H1 (cell line): ENCODE measurements around the gene ATP13A3. TPM values are rescaled to one million over a fixed set of nuclear protein-coding genes. Genes with fewer than 3 reads are reported as not detected.

Source experiments
- CTCF ChIA-PET: fragments of 300-600 bp; sonication (Branson Sonifier 250); formaldehyde crosslinking; loops from one replicate; lab custom pipeline; 2021; ENCODE audit not compliant: partially characterized antibody; lab: Charles Lee
- POLR2A ChIA-PET: fragments of 300-600 bp; sonication (Branson Sonifier 250); formaldehyde crosslinking; loops from one replicate; lab custom pipeline; 2021; ENCODE audit warnings: inconsistent platforms; ENCODE audit not compliant: partially characterized antibody; lab: Charles Lee
- DNase-seq, 2 experiments: peaks; one replicate each; pipeline versions ENCODE4 v3.0.0 to v3.0.0-alpha.2; 2010 to 2022; ENCODE audit warnings: low spot score in 2 of 2, low read depth in 1 of 2, mixed read lengths in 1 of 2
- FAIRE-seq: peaks from 2 replicates; lab custom pipeline; 2011; peaks lifted over from hg19 to GRCh38; lab: Jason Lieb, UNC
- H2AFZ ChIP-seq: 2 replicates; pipeline ENCODE4 v1.8.1; 2012; ENCODE audit warnings: low read length, inconsistent platforms
- H2AK5ac ChIP-seq: 2 replicates; pipeline ENCODE4 v1.6.1; 2013; ENCODE audit warnings: low read depth, low read length
- H2BK120ac ChIP-seq: replicated peaks from 2 replicates; pipeline ENCODE3; 2013; ENCODE audit warnings: low read depth, low read length, inconsistent platforms
- H2BK12ac ChIP-seq: 2 replicates; pipeline ENCODE4 v1.6.1; 2013; ENCODE audit warnings: low read depth, low read length
- H2BK15ac ChIP-seq: 2 replicates; pipeline ENCODE4 v1.6.1; 2013; ENCODE audit warnings: low read length
- H2BK20ac ChIP-seq: 2 replicates; pipeline ENCODE4 v1.6.1; 2013; ENCODE audit warnings: low read length
- H2BK5ac ChIP-seq: 2 replicates; pipeline ENCODE4 v1.6.1; 2013; ENCODE audit warnings: low read depth, low read length
- H3K14ac ChIP-seq: 2 replicates; pipeline ENCODE4 v1.6.1; 2013; ENCODE audit warnings: inconsistent platforms; ENCODE audit not compliant: insufficient read length
- H3K18ac ChIP-seq: 2 replicates; pipeline ENCODE4 v1.6.1; 2013; ENCODE audit warnings: low read length; ENCODE audit errors: extremely low read depth
- H3K23ac ChIP-seq: 2 replicates; pipeline ENCODE4 v1.6.1; 2013; ENCODE audit warnings: inconsistent platforms; ENCODE audit not compliant: insufficient read length
- H3K23me2 ChIP-seq: 2 replicates; pipeline ENCODE4 v1.6.1; 2013; ENCODE audit warnings: low read depth, low read length
- H3K27ac ChIP-seq: 2 replicates; pipeline ENCODE4 v1.6.1; 2011; ENCODE audit warnings: low read depth, low read length, inconsistent platforms
- H3K27me3 ChIP-seq, 4 experiments: replicated peaks in 1 of 4; 1 replicate in 1 of 4; 2 replicates in 3 of 4; pipeline versions ENCODE4 v1.6.1 to v1.8.1; 2011 to 2013; ENCODE audit warnings: low read length in 3 of 4, mild to moderate bottlenecking in 3 of 4, inconsistent platforms in 2 of 4, mixed read lengths in 2 of 4, moderate library complexity in 1 of 4; ENCODE audit not compliant: control insufficient read depth in 3 of 4, insufficient read depth in 3 of 4; ENCODE audit errors: extremely low read depth in 1 of 4
- H3K36me3 ChIP-seq, 4 experiments: 2 replicates each; pipeline versions ENCODE4 v1.6.1 to v1.8.1; 2011 to 2013; ENCODE audit warnings: mild to moderate bottlenecking in 4 of 4, low read length in 3 of 4, moderate library complexity in 2 of 4, control low read depth in 1 of 4, inconsistent platforms in 1 of 4; ENCODE audit not compliant: insufficient read depth in 4 of 4, control insufficient read depth in 2 of 4
- H3K4ac ChIP-seq: replicated peaks from 2 replicates; pipeline ENCODE3; 2013; ENCODE audit warnings: low read length, low read depth, mixed read lengths, inconsistent platforms; ENCODE audit not compliant: insufficient read length
- H3K4me1 ChIP-seq, 4 experiments: replicated peaks in 1 of 4; 1 replicate in 1 of 4; 2 replicates in 3 of 4; pipeline versions ENCODE4 v1.6.1 to v1.8.1; 2011 to 2013; ENCODE audit warnings: low read length in 3 of 4, inconsistent platforms in 2 of 4, mixed read lengths in 1 of 4; ENCODE audit not compliant: insufficient read depth in 4 of 4, control insufficient read depth in 3 of 4
- H3K4me2 ChIP-seq, 2 experiments: 2 replicates each; pipeline versions ENCODE4 v1.6.1 to v1.8.1; 2011 to 2013; ENCODE audit warnings: low read depth in 2 of 2, low read length in 2 of 2, control low read depth in 1 of 2, inconsistent platforms in 1 of 2, mild to moderate bottlenecking in 1 of 2; ENCODE audit not compliant: insufficient read depth in 1 of 2
- H3K4me3 ChIP-seq, 4 experiments: fragments of 200-600, 300-600 bp in 1 of 4; sonication (generic), shearing (Covaris generic), sonication (Bioruptor Twin) in 1 of 4; 2 replicates each; pipeline versions ENCODE4 v1.5.1 to v1.8.1; 2011 to 2016; ENCODE audit warnings: low read length in 4 of 4, low read depth in 3 of 4, control low read depth in 2 of 4, inconsistent platforms in 2 of 4, mild to moderate bottlenecking in 2 of 4, mixed read lengths in 1 of 4, moderate library complexity in 1 of 4; ENCODE audit not compliant: insufficient read depth in 2 of 4; ENCODE audit errors: extremely low read depth in 1 of 4
- H3K56ac ChIP-seq: replicated peaks from 2 replicates; pipeline ENCODE3; 2013; ENCODE audit warnings: low read depth, mild to moderate bottlenecking, mixed read lengths, low read length, inconsistent platforms; ENCODE audit not compliant: insufficient read length
- H3K79me1 ChIP-seq: 2 replicates; pipeline ENCODE4 v1.6.1; 2013; ENCODE audit warnings: low read depth, low read length, control low read depth
- H3K79me2 ChIP-seq, 2 experiments: 2 replicates each; pipeline versions ENCODE4 v1.6.1 to v1.8.1; 2012 to 2013; ENCODE audit warnings: low read length in 2 of 2, mild to moderate bottlenecking in 2 of 2, inconsistent platforms in 1 of 2; ENCODE audit not compliant: insufficient read depth in 2 of 2, control insufficient read depth in 1 of 2
- H3K9ac ChIP-seq, 4 experiments: replicated peaks in 1 of 4; 1 replicate in 1 of 4; 2 replicates in 3 of 4; pipeline versions ENCODE4 v1.6.1 to v1.8.1; 2011 to 2013; ENCODE audit warnings: low read depth in 3 of 4, low read length in 3 of 4, control low read depth in 2 of 4, mild to moderate bottlenecking in 2 of 4, moderate library complexity in 2 of 4, inconsistent platforms in 1 of 4; ENCODE audit errors: extremely low read depth in 1 of 4
- H3K9me3 ChIP-seq, 2 experiments: 2 replicates each; pipeline versions ENCODE4 v1.6.1 to v1.8.1; 2012 to 2013; ENCODE audit warnings: mild to moderate bottlenecking in 2 of 2, moderate library complexity in 2 of 2, control low read depth in 1 of 2, inconsistent platforms in 1 of 2, low read depth in 1 of 2, low read length in 1 of 2, mixed read lengths in 1 of 2; ENCODE audit not compliant: insufficient read depth in 2 of 2
- H4K20me1 ChIP-seq, 2 experiments: replicated peaks in 1 of 2; 2 replicates each; pipeline versions ENCODE3 to v1.8.1; 2011 to 2013; ENCODE audit warnings: inconsistent platforms in 2 of 2, low read length in 2 of 2, mild to moderate bottlenecking in 1 of 2; ENCODE audit not compliant: insufficient read depth in 2 of 2, control insufficient read depth in 1 of 2
- H4K5ac ChIP-seq: 2 replicates; pipeline ENCODE4 v1.6.1; 2013; ENCODE audit warnings: low read length, low read depth, mixed read lengths, inconsistent platforms; ENCODE audit not compliant: insufficient read length
- H4K8ac ChIP-seq: 2 replicates; pipeline ENCODE4 v1.8.0; 2013; ENCODE audit warnings: mild to moderate bottlenecking, moderate library complexity, low read length, inconsistent platforms; ENCODE audit not compliant: insufficient read depth; ENCODE audit errors: extremely low read depth
- H4K91ac ChIP-seq: replicated peaks from 2 replicates; pipeline ENCODE3; 2013; ENCODE audit warnings: low read length, mixed read lengths, inconsistent platforms; ENCODE audit not compliant: insufficient read length
- CREB1 ChIP-seq: IDR thresholded peaks from 2 replicates; pipeline ENCODE4 v1.6.1; 2012; ENCODE audit warnings: inconsistent platforms
- HDAC6 ChIP-seq: IDR thresholded peaks from one replicate; pipeline ENCODE4 v1.7.1; 2012; ENCODE audit warnings: low read depth, mild to moderate bottlenecking, inconsistent platforms, low read length, moderate library complexity
- RXRA ChIP-seq: IDR thresholded peaks from 2 replicates; pipeline ENCODE4 v1.6.1; 2011; ENCODE audit warnings: low read depth, mild to moderate bottlenecking, low read length, moderate library complexity; ENCODE audit not compliant: insufficient read depth
- SIN3A ChIP-seq, 2 experiments: IDR thresholded peaks in 1 of 2; conservative IDR thresholded peaks in 1 of 2; 2 replicates each; pipeline ENCODE4 v1.6.1; 2011 to 2012; ENCODE audit warnings: low read length in 2 of 2, improper control_type of control experiment in 1 of 2, low read depth in 1 of 2, mild to moderate bottlenecking in 1 of 2
- WGBS, 2 experiments: shearing (Covaris generic) in 1 of 2; methylation state at CpG; one replicate each; pipeline versions ENCODE4 v1.1.6 to v1.1.7; 2013 to 2015; ENCODE audit warnings: low lambda C conversion rate in 2 of 2, mixed read lengths in 2 of 2, inconsistent platforms in 1 of 2, low coverage in 1 of 2, missing lambda C conversion rate in 1 of 2; ENCODE audit not compliant: insufficient replicate concordance in 2 of 2, insufficient coverage in 1 of 2, insufficient read length in 1 of 2; ENCODE audit errors: extremely low coverage in 1 of 2, missing lambda C conversion rate in 1 of 2; 5-methylcytosine and 5-hydroxymethylcytosine counted together
- polyA plus RNA-seq, 7 experiments: library from polyadenylated mRNA; depleted of rRNA in 3 of 7; stranded (reverse) in 5 of 7; unstranded in 2 of 7; fragments of >200 nt in 5 of 7; fragments of 200-250 nt in 2 of 7; gene quantifications; 1 replicate in 5 of 7; 2 replicates in 1 of 7; 4 replicates in 1 of 7; pipeline versions ENCODE4 v1.2.1 to v1.2.3, GENCODE V29; 2011 to 2013; ENCODE audit warnings: missing spikeins in 2 of 7, mixed read lengths in 2 of 7
- total RNA-seq: library from RNA; stranded (reverse); fragmentation: NEBNext Ultra II Directional; extraction: Animal tissue kit (Norgen Biotek cat#: 25700); gene quantifications from 2 replicates; pipeline ENCODE4 v1.2.1, GENCODE V29; 2021

Gene ATP13A3
- total and polyA plus RNA-seq, 2 of the 8 experiments (the other 6 are each of a cell fraction or from before 2014, with no cell fraction given) = 18.6 to 92.2 TPM

DNA sequence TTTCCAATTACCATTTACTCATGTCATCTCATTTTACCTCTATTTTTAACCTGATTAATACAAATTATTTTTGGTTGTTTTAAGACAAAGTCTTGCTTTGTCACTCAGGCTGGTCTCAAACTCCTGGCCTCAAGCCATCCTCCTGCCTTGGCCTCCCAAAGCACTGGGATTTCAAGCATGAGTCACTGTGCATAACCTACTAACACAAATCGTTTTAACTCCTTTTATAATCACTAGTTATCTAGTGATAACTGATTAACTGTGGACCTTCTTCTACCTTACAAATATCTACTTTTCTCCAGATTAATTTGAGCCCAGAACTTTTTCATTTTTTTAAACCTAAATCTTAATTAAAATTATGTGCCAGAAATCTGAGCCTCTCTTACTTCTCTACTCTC, 4.6 kb downstream of the ATP13A3 start:
- H2AK5ac ChIP-seq = no peak overlapping the region
- H2BK12ac ChIP-seq = no peak overlapping the region
- no peak overlapping the region for H4K91ac ChIP-seq
- H2AFZ ChIP-seq = no peak overlapping the region
- peaks cover 0 to 2% (median 0%) of the 10 kb centered on the region in 4 experiments; a peak in 2 of 7 replicates for H3K4me1 ChIP-seq
- H3K4ac ChIP-seq = no peak overlapping the region
- H3K18ac ChIP-seq = no peak overlapping the region
- POLR2A ChIA-PET = no interaction called here
- 85% methylated on average over 1 of the region's 1 CpG; no CpG with 5 or more reads in 1 of the 2 experiments for WGBS, 2 experiments
- H3K36me3 ChIP-seq = peaks cover 0 to 8% (median 3%) of the 10 kb centered on the region in 4 experiments; a peak in 2 of 8 replicates
- peaks cover 12 to 89% of the 10 kb centered on the region in 2 experiments for H3K79me2 ChIP-seq
- H3K23me2 ChIP-seq = peaks cover 8% of the 10 kb centered on the region; the same call in 1 of the 2 replicates
- H4K20me1 ChIP-seq = peaks cover 6 to 11% of the 10 kb centered on the region in 2 experiments
- H3K4me2 ChIP-seq = no peak overlapping the region
- no peak for FAIRE-seq
- no peak overlapping the region for H2BK5ac ChIP-seq
- H2BK15ac ChIP-seq = no peak overlapping the region
- H3K4me3 ChIP-seq = no peak overlapping the region
- H3K14ac ChIP-seq = no peak overlapping the region
- H3K9ac ChIP-seq = no peak overlapping the region
- H3K79me1 ChIP-seq = no peaks in the 10 kb centered on the region; the same call in 1 of the 2 replicates
- H3K23ac ChIP-seq = no peak overlapping the region
- H4K8ac ChIP-seq = no peak overlapping the region
- no peak overlapping the region for H2BK20ac ChIP-seq
- no peak for DNase-seq
- no peaks in the 10 kb centered on the region for H3K27me3 ChIP-seq
- H3K9me3 ChIP-seq = no peaks in the 10 kb centered on the region
- H3K56ac ChIP-seq = no peak overlapping the region
- CTCF ChIA-PET = no interaction called here
- no peak overlapping the region for H4K5ac ChIP-seq
- H3K27ac ChIP-seq = no peak overlapping the region
- no peak overlapping the region for H2BK120ac ChIP-seq
- TF ChIP-seq SIN3A (conservative IDR thresholded peaks at IDR 0.05 in 1 of 2, IDR thresholded peaks at IDR 0.05 in 1 of 2; ENCODE audit: low read depth in 1 of 2, low read length in 2 of 2) (no peak), RXRA (no peak), HDAC6 (no peak), CREB1 (no peak)
